ENCODE data around the gene NCAPG.

- TF ChIP-seq ESRRG (CRISPR knock-in tag; IDR thresholded peaks at IDR 0.05) (no peak), SNAI2 (CRISPR knock-in tag; IDR thresholded peaks at IDR 0.05) (no peak), GLIS3 (CRISPR knock-in tag; IDR thresholded peaks at IDR 0.05) (no peak), ZFP30 (CRISPR knock-in tag; IDR thresholded peaks at IDR 0.05) (no peak), ARNTL (CRISPR knock-in tag; IDR thresholded peaks at IDR 0.05; ENCODE audit: borderline replicate concordance, low read depth) (no peak), ISL1 (CRISPR knock-in tag; IDR thresholded peaks at IDR 0.05) (no peak), TCF4 (CRISPR knock-in tag; IDR thresholded peaks at IDR 0.05; ENCODE audit: borderline replicate concordance) (no peak), RARB (CRISPR knock-in tag; IDR thresholded peaks at IDR 0.05) (no peak), CREB5 (CRISPR knock-in tag; IDR thresholded peaks at IDR 0.05; ENCODE audit: low read depth) (no peak)
- TF ChIP-seq, protein P1, sequence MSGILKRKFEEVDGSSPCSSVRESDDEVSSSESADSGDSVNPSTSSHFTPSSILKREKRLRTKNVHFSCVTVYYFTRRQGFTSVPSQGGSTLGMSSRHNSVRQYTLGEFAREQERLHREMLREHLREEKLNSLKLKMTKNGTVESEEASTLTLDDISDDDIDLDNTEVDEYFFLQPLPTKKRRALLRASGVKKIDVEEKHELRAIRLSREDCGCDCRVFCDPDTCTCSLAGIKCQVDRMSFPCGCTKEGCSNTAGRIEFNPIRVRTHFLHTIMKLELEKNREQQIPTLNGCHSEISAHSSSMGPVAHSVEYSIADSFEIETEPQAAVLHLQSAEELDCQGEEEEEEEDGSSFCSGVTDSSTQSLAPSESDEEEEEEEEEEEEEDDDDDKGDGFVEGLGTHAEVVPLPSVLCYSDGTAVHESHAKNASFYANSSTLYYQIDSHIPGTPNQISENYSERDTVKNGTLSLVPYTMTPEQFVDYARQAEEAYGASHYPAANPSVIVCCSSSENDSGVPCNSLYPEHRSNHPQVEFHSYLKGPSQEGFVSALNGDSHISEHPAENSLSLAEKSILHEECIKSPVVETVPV (CRISPR knock-in tag; IDR thresholded peaks at IDR 0.05) = no peak
- TF ChIP-seq, protein P2, sequence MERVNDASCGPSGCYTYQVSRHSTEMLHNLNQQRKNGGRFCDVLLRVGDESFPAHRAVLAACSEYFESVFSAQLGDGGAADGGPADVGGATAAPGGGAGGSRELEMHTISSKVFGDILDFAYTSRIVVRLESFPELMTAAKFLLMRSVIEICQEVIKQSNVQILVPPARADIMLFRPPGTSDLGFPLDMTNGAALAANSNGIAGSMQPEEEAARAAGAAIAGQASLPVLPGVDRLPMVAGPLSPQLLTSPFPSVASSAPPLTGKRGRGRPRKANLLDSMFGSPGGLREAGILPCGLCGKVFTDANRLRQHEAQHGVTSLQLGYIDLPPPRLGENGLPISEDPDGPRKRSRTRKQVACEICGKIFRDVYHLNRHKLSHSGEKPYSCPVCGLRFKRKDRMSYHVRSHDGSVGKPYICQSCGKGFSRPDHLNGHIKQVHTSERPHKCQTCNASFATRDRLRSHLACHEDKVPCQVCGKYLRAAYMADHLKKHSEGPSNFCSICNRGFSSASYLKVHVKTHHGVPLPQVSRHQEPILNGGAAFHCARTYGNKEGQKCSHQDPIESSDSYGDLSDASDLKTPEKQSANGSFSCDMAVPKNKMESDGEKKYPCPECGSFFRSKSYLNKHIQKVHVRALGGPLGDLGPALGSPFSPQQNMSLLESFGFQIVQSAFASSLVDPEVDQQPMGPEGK (CRISPR knock-in tag; IDR thresholded peaks at IDR 0.05; ENCODE audit: borderline replicate concordance) = no peak
Observed at GRCh38 chr4:17763931-17764330, 46.8 kb upstream of the NCAPG start.

Measured in SK-N-SH treated with all-trans-retinoic acid at 6 μM for 48 hours (cell line).